HG02938 (cell line): ENCODE results near the gene PTTG1IP2.
"Not testable (repeated sequence)": the region's sequence is repeated elsewhere in the genome, so short reads cannot be mapped to it uniquely, and the experiment has no call there.

Experiments
- ATAC-seq: cut with Tn5 transposase; IDR thresholded peaks from one replicate; pipeline ENCODE4 v1.9.1; 2021; ENCODE audit warnings: mild to moderate bottlenecking, moderate library complexity; ENCODE audit not compliant: unreplicated experiment

PTTG1IP2 gene

DNA sequence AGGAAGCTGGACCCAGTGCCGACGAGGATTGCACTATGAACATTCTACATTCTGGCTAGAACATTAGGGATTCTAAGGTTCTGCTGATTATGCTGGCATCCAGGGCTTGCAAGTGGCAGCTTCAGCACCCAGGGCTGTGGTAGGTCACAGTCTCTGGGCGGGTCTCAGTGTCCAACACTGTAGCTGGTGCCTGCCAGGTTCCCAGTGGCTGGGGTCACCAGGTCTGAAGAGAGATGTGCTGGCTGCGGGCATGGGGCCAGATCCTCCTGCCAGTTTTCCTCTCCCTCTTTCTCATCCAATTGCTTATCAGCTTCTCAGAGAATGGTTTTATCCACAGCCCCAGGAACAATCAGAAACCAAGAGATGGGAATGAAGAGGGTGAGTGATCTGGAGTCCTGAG is at the start of gene PTTG1IP2:
TSS of gene PTTG1IP2 (plus strand) at position 86 of the 400 bp plus-strand sequence. CDS start at position 234, 148 bp downstream.
- ATAC-seq: no peak

DNA sequence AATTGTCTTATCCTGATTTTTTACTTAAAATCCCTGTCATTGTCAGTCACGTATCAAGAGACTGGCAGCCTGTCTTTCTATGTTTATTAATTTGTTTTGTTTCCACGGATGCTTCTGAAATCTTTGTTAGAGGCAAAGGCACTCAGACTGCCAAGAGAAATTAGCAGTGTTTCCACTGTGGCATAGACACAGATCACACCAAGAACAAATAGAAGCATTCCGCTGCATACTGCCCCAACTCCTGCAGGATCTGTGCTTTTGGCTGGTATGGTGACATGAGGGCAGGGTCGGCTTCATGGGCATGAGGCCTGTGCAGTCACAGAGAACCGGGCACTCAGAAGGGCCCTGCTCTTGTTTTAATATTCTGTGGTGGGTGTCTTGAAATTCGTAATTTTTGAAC is 47.8 kb upstream of the PTTG1IP2 start:
- no peak for ATAC-seq

GRCh38 chr7:90424720-90425119 is 44.7 kb upstream of the PTTG1IP2 start:
- ATAC-seq: peak; percentile 84

DNA sequence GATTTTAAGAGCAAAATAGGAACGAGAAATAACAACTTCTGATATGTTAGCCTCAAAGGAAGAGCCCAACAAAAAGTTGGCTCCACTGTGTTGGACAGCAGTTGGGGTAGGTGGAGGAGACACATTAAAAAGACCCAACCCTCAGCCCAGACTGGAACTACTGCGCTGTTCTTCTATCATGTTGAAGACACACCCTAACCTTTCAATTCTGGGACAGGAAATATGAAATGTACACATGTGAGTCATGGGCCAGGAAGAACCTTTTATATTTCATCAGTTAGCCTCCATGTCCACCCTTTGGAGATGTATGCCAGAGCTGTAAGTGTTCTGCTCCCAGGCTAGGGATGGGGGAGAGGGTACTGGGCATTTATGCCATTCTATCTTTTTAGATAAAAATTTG is 44.1 kb upstream of the PTTG1IP2 start:
- no peak for ATAC-seq

DNA sequence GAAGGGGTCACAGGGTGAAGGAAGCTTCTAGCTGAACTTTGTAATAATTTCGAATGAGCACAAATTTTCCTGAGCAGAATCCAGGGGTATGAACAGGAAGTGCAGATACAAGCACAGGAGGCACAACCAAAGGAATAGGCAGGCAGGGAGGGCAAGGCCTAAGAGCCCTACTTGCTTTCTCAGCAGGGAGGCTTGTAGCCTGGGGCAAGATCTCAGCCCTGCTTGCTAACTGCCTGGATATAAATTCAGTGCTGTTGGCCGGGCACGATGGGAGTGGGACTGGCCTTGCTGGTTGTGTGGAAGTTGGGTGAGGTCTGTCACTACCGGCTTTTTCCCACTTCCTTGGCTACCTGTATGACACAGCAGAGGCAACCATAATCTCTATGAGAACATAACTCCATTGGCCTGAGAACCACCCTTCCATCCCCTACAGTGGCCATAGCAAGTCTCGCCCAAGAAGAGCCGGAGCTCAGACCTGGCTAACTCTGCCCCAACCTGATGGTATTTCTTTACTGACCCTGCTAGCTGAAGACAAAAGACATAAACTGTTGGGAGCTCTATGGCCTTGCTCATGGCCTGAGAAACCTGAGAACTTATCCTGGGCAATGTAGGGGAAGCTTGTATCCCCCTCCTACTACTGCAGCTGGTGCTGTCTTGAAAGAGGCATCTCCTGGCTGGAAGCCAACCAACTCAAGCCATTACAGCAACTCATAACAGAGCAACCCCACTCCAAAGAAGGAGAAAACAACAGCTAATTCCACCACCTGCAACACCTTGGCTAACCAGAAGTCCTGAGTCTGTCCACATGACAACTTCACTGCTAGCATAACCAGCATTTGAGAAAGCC is 38.6 kb upstream of the PTTG1IP2 start:
- no peak for ATAC-seq

DNA sequence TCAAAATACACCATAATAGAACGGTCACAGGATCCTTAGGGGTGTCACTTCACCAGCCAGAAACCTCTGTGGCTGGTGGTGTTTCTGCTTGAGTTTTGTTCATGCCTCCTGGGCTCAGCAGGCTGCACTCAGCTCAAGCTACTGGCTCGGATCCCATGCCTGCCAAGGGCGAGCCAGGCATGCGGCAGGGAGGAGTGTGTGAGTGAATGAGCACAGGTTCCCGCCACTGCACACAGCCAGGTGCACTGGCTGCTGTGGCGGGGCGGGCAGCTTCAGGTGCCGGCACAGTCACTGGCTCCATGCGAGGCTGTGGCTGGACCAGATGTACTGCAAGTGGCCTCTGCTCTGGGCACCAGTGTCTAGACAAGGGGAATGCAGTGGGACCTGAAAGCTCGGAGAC is 36.7 kb upstream of the PTTG1IP2 start:
- no peak for ATAC-seq

GRCh38 chr7:90433221-90433620 is 36.2 kb upstream of the PTTG1IP2 start:
- ATAC-seq: no peak

- no peak for ATAC-seq
These were observed 23.8 kb upstream of the PTTG1IP2 start for GRCh38 chr7:90445633-90446032.

GRCh38 chr7:90446137-90446899 is 23.1 kb upstream of the PTTG1IP2 start:
- ATAC-seq: no peak

- ATAC-seq: no peak
These were observed 16.1 kb upstream of the PTTG1IP2 start for GRCh38 chr7:90453259-90453891.

GRCh38 chr7:90453931-90454330 is 15.5 kb upstream of the PTTG1IP2 start:
- ATAC-seq: no peak

GRCh38 chr7:90455163-90456030 is 14.0 kb upstream of the PTTG1IP2 start:
- peak; percentile 92 for ATAC-seq

GRCh38 chr7:90458104-90458503 is 11.3 kb upstream of the PTTG1IP2 start:
- ATAC-seq: no peak

GRCh38 chr7:90459888-90460287 is 9.6 kb upstream of the PTTG1IP2 start:
- ATAC-seq: no peak

GRCh38 chr7:90461219-90461618 is 8.2 kb upstream of the PTTG1IP2 start:
- no peak for ATAC-seq

- ATAC-seq: not testable (repeated sequence)
These were observed 6.2 kb upstream of the PTTG1IP2 start for GRCh38 chr7:90463151-90463628.

GRCh38 chr7:90465816-90466215 is 3.6 kb upstream of the PTTG1IP2 start:
- ATAC-seq: no peak

DNA sequence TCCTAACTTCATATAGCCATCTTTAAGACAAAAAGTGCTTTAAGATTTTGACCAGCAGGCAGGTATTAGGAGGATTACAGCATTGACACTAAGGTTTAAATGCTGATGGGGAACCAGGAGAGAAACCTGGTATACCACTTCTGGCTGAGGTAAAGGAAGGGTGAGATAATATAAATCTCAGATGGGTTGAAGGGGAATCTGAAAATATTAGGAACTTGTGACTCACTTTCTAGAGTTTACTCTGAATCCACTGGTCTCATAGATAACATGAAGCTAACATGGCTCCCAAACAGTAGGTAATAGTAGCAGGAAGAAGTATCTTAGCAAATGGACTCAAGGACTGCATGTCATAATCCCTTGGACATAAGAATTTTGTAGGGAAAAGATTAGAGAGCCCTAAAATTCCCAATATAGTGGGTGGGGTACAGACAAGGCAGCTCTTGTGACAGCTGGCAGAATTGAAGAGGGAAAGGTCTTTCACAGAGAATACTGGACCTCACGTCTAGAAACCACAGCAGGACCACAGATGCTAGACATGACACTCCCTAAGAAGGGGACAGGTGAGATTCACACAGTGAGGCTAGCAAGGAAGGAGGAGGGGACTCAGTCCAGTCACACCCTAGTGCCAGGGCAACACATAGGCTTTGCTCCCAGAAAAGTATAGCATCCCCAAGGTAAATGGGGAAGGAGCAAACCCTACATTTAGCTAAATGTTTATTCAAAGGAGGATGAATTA is 3.5 kb downstream of the PTTG1IP2 start:
- no peak for ATAC-seq

DNA sequence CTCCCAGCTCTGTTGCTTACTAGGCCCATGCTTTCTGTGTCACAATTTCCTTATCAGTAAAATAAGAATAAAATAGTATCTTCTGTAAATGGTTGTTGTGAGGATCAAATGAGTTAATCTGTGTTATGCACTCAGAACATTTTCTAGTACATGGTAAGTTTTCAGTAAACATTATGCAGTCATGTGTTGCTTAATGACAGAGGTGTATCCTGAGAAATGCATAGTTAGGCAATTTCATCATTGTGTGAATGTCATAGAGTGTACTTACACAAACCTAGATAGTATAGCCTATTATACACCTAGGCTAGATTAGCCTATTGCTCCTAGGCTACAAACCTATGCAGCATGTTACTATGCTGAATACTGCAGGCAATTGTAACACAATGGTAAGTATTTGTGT is 4.4 kb downstream of the PTTG1IP2 start:
- ATAC-seq: no peak
